Epidermal melanocyte (primary cell): ENCODE measurements around the gene SYNPO2.

Experiments used
- DNase-seq: peaks from one replicate; pipeline ENCODE4 v3.0.0; 2011; ENCODE audit warnings: low spot score; ENCODE audit not compliant: insufficient read length

The SYNPO2 gene

GRCh38 chr4:119110121-119110520 is 221.5 kb downstream of the SYNPO2 start:
- no peak for DNase-seq
